Ovary (tissue), 10 donors: ENCODE data around the gene ZDBF2. TPM values are rescaled to one million over a fixed set of nuclear protein-coding genes. Genes with fewer than 3 reads are reported as not detected.
"Not testable (repeated sequence)": the region's sequence is repeated elsewhere in the genome, so short reads cannot be mapped to it uniquely, and the experiment has no call there.

Experiments used
- DNase-seq, 5 donors: peaks; one replicate each; pipeline ENCODE4 v3.0.0-alpha.2; 2019 to 2020
- H3K27ac ChIP-seq, 2 donors: fragments of 200-600 bp; one replicate each; pipeline versions ENCODE4 v1.5.1 to v1.8.0; 2019 to 2022
- H3K27me3 ChIP-seq: fragments of 200-600 bp; one replicate; pipeline ENCODE4 v1.8.0; 2022
- H3K36me3 ChIP-seq: fragments of 200-600 bp; sonication (generic); one replicate; pipeline ENCODE4 v1.5.1; 2019
- H3K4me1 ChIP-seq: one replicate; pipeline ENCODE4 v1.8.1; 2013; ENCODE audit warnings: mild to moderate bottlenecking, moderate library complexity; ENCODE audit not compliant: insufficient read depth
- H3K4me3 ChIP-seq: fragments of 200-600 bp; sonication (generic); one replicate; pipeline ENCODE4 v1.5.1; 2017
- H3K9me3 ChIP-seq, 2 donors: fragments of 200-600 bp in 1 of 2; sonication (generic) in 1 of 2; one replicate each; pipeline versions ENCODE4 v1.5.1 to v1.8.1; 2013 to 2019; ENCODE audit warnings: mild to moderate bottlenecking in 1 of 2, moderate library complexity in 1 of 2
- CTCF ChIP-seq, 3 donors: fragments of 450-650 bp in 2 of 3; fragments of 200-600 bp in 1 of 3; IDR thresholded peaks; one replicate each; pipeline versions ENCODE4 v1.5.1 to v1.8.0; 2016 to 2022; ENCODE audit warnings: antibody characterized with exemption in 3 of 3, mild to moderate bottlenecking in 1 of 3
- EP300 ChIP-seq: sonication (generic); formaldehyde crosslinking; IDR thresholded peaks from one replicate; pipeline ENCODE4 v1.6.1; 2017; ENCODE audit warnings: antibody characterized with exemption
- POLR2A ChIP-seq: fragments of 450-650 bp; IDR thresholded peaks from one replicate; pipeline ENCODE4 v1.6.1; 2017; ENCODE audit warnings: antibody characterized with exemption, mild to moderate bottlenecking, moderate library complexity
- WGBS, 3 donors: extraction: QIAGEN DNeasy Blood & Tissue Kit in 1 of 3; methylation state at CpG; one replicate each; pipeline versions ENCODE4 v1.1.5 to v1.1.7; 2013 to 2017; 5-methylcytosine and 5-hydroxymethylcytosine counted together
- intact Hi-C, 4 donors: fragments of 100-400 bp; cut with DNase I; formaldehyde crosslinking; loops; one replicate each; pipeline versions ENCODE4 v1.11.0 to v1.15.1; 2022 to 2023
- long read RNA-seq, 3 donors: library from polyadenylated mRNA in 2 of 3; unstranded in 2 of 3; transcript quantifications; one replicate each; pipeline ENCODE4 v2.0.0 and lab custom pipeline, GENCODE V29; 2021 to 2026
- polyA plus RNA-seq, 2 donors: library from polyadenylated mRNA; stranded (reverse); fragments of 200-250 nt in 1 of 2; fragments of 350-450 nt in 1 of 2; fragmentation: Illumina TruSeq in 1 of 2; extraction: RNeasy Lipid Tissue Mini Kit (QIAGEN cat#74804) in 1 of 2; gene quantifications; one replicate each; pipeline ENCODE4 v1.2.3, GENCODE V29; 2013 to 2014
- total RNA-seq, 7 donors: library from RNA; depleted of rRNA in 2 of 7; stranded (reverse); fragments of >200 nt in 2 of 7; fragmentation: NEBNext Ultra II Directional in 3 of 7; extraction: Animal tissue kit (Norgen Biotek cat#: 25700) in 3 of 7; gene quantifications; one replicate each; pipeline versions ENCODE4 v1.1.0 to v1.2.4, GENCODE V29; 2016 to 2023
- donor health status: DM: no; HTN: no; CAD: no; lungs with moderate emphysema.
- donor health status: DM: no; HTN: no; CAD: no.
- donor health status: Bipolar disorder and iron deficiency.
- donor health status: DM: yes; HTN: yes; CAD: no.
- donor health status: DM: no; HTN: no; CAD: no.
- donor health status: DM: yes; HTN: yes; CAD: no.

Gene ZDBF2
- total RNA-seq (10 to 100 TPM; 18.0 to 36.4 (median 27.0) TPM), polyA plus RNA-seq (1 to 10 TPM; 4.1 to 6.7 TPM)
- long read RNA-seq, donor 1, partial matches to known transcripts: 1 of 11 reads
- long read RNA-seq, donor 1, other reads (novel, unspliced or antisense): 10 of 11 reads
- long read RNA-seq, donor 2, partial matches to known transcripts: 0 of 1 reads
- long read RNA-seq, donor 2, other reads (novel, unspliced or antisense): 0 of 1 reads
- long read RNA-seq, donor 3, partial matches to known transcripts: 0 of 6 reads
- long read RNA-seq, donor 3, other reads (novel, unspliced or antisense): 6 of 6 reads

GRCh38 chr2:206274434-206275311 is at the start of gene ZDBF2:
Gene ZDBF2, plus strand, starts transcription at chr2:206274663. Its CDS starts 7,187 bp downstream, at chr2:206281850.
- no peaks in the 10 kb centered on the region for H3K27me3 ChIP-seq
- intact Hi-C loops: no loop called here

GRCh38 chr2:206225435-206226232 is 48.8 kb upstream of the ZDBF2 start:
- Histone ChIP-seq H3K36me3 (no peaks in the 10 kb centered on the region), H3K27me3 (no peaks in the 10 kb centered on the region), H3K27ac (no peak overlapping the region), H3K9me3 (peaks cover 0 to 5% of the 10 kb centered on the region in 2 donors), H3K4me3 (no peak overlapping the region), H3K4me1 (no peaks in the 10 kb centered on the region)
- no peak for DNase-seq
- intact Hi-C loops: no loop called here
- 58 to 81% (median 78%) methylated on average over 5 of the region's 5 CpGs for WGBS, 3 donors
- no peak for TF ChIP-seq POLR2A
- TF ChIP-seq CTCF (IDR thresholded peaks at IDR 0.05): no peak
- TF ChIP-seq EP300: no peak

More at GRCh38 chr2:206274434-206275311, at the start of gene ZDBF2:
- H3K4me3 ChIP-seq: peak within 1 kb of the TSS; percentile 75
- H3K4me1 ChIP-seq: no peaks in the 10 kb centered on the region
- peak; percentile 51 to 76 (median 73) for DNase-seq
- 1% methylated on average over 21 to 103 of the region's 104 CpGs for WGBS, 3 donors
- TF ChIP-seq POLR2A: peak; percentile 46
- TF ChIP-seq EP300: no peak
- H3K36me3 ChIP-seq: no peaks in the 10 kb centered on the region
- no peaks in the 10 kb centered on the region for H3K9me3 ChIP-seq
- peak within 1 kb of the TSS; percentile 79 to 83 for H3K27ac ChIP-seq

GRCh38 chr2:206228636-206229035 is 45.8 kb upstream of the ZDBF2 start:
- H3K27ac ChIP-seq, intact Hi-C loops, DNase-seq, H3K27me3 ChIP-seq, H3K4me1 ChIP-seq, H3K4me3 ChIP-seq, H3K9me3 ChIP-seq, H3K36me3 ChIP-seq: not testable (repeated sequence)
- 91 to 95% (median 93%) methylated on average over 9 of the region's 9 CpGs for WGBS, 3 donors

- Histone ChIP-seq H3K4me1 (no peaks in the 10 kb centered on the region), H3K4me3 (no peak overlapping the region), H3K27ac (no peak overlapping the region), H3K36me3 (no peaks in the 10 kb centered on the region), H3K27me3 (no peaks in the 10 kb centered on the region), H3K9me3 (no peaks in the 10 kb centered on the region)
- no peak for TF ChIP-seq POLR2A
- no peak for TF ChIP-seq EP300
- no peak for TF ChIP-seq CTCF (IDR thresholded peaks at IDR 0.05)
- intact Hi-C loops: no loop called here
- DNase-seq: no peak
Observed at GRCh38 chr2:206229642-206230041, 44.8 kb upstream of the ZDBF2 start.

- no peak for TF ChIP-seq POLR2A
- TF ChIP-seq CTCF (IDR thresholded peaks at IDR 0.05): no peak
- TF ChIP-seq EP300: no peak
- Histone ChIP-seq H3K27me3 (no peaks in the 10 kb centered on the region), H3K27ac (no peak overlapping the region), H3K4me3 (no peak overlapping the region), H3K36me3 (no peaks in the 10 kb centered on the region), H3K4me1 (no peaks in the 10 kb centered on the region), H3K9me3 (no peaks in the 10 kb centered on the region)
- intact Hi-C loops: no loop called here
- DNase-seq: no peak
- 66 to 85% (median 79%) methylated on average over 2 of the region's 2 CpGs for WGBS, 3 donors
Observed at GRCh38 chr2:206230060-206230762, 44.3 kb upstream of the ZDBF2 start.
